NK-92 (cell line): ENCODE results near the gene PLXDC2.

Experiments used
- DNase-seq: peaks from one replicate; lab custom pipeline; 2025; ENCODE audit not compliant: unreplicated experiment; lab: John Stamatoyannopoulos, UW

Gene PLXDC2

GRCh38 chr10:20254078-20254477, 437.8 kb downstream of the PLXDC2 start:
- DNase-seq = no peak

DNA sequence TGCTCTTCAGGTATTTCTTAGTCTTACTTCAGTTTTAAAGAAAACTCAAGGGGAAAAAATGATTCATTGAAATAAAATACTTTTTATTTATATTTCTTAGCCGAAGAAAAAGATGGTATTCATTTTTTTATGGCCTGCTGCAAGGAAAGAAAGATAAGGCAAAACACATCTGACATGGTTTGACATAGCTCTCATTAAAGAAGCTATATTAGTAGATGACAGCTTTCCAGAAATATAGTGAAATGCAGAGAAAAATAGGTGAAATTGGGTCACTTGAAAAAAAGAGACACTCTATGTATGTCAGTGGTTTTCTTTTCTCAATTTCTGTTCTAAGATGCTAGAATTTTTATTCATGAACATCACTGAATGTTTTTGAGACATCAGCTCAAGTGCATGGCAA, 438.3 kb downstream of the PLXDC2 start:
- no peak for DNase-seq

DNA sequence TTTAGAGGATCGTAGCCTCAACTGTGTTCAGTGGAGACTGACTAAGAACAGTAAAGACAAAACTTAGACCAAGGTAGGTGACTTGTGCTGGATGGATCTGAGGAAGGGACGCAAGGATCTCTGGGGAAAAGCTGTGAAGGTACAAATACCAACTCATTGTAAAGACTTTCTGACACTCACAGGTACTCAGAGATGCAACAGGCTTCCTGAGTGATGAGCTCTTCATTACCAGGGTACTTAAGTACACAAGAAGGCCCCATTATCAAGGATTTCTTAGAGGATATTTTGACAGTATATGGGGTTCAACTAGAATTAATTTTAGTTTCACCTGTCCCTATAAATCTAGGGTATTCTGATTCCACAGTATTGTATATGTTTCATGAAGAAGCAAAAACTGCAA, 440.7 kb downstream of the PLXDC2 start:
- no peak for DNase-seq

DNA sequence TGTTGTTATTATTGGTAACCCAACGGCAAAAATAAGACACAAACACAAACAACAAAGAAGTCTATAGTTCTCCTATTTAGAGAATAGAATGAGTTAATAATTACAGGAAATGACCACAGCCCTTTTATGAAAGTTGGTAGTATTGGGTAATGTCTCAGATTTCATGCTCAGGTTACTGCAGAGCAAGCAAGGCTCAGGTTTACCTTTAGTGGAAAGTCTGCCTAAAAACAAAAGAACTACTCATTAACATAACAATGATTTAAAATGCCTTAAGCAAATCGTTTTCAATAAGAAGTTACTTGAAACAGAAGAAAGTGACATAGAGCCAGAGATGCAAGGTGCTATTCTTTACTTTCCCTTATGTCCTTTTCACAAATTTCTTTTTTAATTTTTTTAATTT, 441.2 kb downstream of the PLXDC2 start:
- no peak for DNase-seq

- DNase-seq = no peak
Measured at GRCh38 chr10:20265146-20265545, 448.9 kb downstream of the PLXDC2 start.

DNA sequence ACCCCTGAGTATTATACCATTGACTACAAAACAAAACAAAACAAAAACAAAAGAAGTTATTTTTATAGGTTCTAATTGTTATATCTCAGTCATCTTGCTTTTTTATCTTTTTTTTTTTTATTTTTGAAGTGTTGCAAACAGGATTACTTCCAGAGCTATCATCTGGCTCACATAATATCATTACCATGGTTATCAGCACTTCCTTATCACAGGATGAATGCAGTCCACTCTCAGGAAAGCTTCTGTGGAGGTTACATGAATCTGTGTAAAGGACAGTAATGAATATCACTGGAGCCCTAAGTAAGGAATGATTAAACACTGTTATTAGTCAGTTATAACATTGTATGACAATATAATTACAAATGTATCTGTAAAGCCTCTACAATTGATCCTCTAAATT, 451.5 kb downstream of the PLXDC2 start:
- DNase-seq = no peak

DNA sequence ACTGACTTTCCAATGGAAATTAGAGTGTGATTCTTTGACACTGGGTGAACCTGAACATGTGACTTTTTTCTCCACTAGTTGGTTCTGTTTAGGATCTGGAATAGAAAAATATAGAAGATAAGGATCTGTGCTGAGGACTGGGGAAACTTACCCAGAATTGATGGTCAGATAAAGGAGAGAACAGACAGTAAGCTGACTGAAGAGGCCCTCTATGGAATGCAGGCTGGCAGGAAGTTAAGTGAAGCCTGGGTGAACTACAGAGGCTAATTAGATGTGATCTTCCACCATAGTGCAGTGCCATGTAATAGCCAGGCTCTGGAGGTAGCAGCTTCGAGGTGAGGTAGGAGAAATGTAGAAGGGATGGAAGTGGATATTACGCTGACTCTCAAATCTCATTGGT, 455.3 kb downstream of the PLXDC2 start:
- no peak for DNase-seq

DNA sequence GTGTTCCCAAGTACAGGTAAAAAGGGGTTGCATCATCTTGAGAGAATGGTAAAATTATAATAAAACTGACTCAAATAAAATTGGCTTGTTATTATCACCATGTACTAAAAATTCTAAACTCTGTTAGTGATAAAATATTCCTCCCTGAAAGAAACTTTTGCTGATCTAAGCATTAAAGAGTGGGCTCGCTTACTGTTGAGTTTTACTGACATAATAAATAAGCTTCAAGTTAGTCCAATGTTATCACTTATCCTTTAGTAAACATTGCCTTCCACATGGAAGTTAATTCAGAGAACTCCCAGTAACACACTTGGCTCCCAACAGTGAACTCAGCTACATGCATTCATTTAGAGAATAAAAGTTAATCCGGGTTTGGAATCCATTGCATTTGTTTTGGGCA, 456.4 kb downstream of the PLXDC2 start:
- DNase-seq = no peak

- no peak for DNase-seq
Measured at GRCh38 chr10:20274571-20274970, 458.3 kb downstream of the PLXDC2 start.

DNA sequence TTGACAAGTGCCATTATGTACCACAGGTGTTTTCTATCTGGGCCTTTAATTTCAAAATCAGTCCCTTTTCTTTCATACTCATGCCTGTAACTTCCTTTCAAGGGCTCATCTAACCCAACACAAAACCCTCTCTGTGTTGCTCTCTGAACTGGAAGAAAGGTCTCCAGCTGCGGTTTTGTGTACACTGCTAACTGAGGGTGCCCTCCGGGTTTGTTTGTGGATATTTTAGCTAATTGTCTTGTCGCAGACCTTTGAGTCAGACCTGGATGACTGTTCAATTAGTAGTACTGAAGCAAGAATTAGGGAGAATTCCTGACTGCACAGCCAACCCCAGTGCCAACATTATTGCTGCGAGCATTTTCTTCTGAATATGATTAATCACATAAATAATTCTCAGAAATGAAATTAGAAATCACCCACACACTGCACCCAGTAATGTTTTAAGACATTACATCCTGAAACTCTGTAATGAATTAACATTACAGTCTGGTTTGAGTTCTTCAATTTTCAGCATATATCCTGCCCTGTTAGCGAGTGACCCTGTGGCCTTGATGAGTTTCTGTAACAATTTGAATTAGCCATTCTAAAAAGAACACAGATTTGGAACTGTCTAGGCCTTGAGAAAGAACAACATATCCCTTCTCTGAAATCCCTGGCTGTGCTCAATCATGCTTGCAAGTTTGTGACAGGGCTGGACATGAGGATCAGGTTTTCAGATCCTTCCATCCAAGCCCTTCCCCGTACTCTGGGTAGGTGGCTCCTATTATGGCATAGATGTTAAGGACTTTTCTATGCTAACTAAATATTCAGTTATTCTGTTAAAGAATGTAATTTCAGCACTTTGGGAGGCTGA, 460.1 kb downstream of the PLXDC2 start:
- no peak for DNase-seq

DNA sequence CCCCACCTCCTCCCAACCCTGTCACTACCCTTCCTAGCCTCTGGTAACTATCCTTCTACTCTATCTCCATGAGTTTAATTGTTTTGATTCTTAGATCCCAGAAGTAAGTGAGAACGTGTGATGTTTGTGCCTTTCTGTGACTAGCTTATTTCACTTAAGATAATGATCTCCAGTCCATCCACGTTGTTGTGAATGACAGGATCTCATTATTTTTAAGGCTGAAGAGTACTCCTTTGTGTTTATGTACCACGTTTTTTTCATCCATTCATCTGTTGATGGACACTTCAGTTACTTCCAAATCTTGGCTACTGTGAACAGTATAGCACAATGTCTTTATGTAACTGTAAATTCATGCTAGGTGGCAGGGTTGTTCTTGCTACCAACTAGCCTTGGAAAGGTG, 461.6 kb downstream of the PLXDC2 start:
- no peak for DNase-seq

- no peak for DNase-seq
Measured at GRCh38 chr10:20281579-20281978, 465.3 kb downstream of the PLXDC2 start.

- no peak for DNase-seq
Measured at GRCh38 chr10:20287586-20287985, 471.4 kb downstream of the PLXDC2 start.

DNA sequence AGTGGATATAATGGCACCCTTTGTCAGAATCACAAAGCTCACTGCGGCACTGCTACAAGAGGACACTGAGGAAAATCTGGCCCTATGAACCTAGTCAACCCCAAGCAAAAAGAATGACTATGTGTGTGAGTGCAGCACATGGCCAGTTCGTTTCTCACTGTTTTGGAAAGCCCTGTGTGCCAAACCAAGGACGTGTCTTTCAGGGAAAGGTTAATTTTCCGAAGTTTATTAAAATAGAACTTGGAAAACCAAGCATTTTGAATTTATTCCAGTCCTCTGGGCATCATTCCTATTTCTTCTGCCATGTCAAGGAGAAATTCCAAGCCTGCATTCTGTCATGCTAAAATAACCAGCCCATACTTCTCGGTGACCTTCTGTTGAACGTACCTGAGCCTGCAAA, 471.8 kb downstream of the PLXDC2 start:
- DNase-seq = no peak

DNA sequence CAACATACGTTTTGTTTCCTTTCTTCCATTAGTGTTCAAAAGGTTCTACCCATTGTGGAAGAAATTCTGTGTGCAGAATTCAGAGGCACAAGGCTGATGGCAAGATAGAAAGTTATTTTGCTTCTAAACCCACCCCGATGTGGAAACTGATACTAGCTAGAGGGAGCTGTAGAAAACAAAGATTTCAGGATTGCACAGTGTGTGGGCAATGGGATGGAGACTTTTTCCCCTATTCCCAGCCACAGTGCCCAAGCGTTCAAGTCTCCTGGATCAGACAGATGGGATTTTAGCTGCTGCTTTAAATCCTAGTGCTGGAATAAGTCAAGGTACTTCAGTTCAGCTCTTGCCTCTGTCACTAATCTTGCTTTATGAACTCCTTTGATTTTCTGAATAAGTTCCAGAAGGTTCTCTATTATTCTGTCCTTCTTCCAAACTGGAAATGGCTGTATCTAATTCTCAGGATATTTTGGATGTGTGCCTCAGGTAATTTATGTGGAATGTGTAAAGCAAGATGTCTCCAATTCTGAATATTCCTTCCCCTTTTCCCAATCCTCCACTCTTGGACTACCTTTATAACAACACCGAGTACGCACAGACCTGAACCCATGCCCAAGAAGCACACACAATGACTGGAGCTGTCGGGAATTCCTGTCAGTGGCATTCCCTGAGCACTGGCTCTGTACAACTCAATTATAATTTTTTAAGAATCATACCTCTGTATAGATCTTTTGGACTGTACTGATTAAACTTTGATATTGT, 473.0 kb downstream of the PLXDC2 start:
- no peak for DNase-seq

- DNase-seq = no peak
Measured at GRCh38 chr10:20298417-20298816, 482.2 kb downstream of the PLXDC2 start.

DNA sequence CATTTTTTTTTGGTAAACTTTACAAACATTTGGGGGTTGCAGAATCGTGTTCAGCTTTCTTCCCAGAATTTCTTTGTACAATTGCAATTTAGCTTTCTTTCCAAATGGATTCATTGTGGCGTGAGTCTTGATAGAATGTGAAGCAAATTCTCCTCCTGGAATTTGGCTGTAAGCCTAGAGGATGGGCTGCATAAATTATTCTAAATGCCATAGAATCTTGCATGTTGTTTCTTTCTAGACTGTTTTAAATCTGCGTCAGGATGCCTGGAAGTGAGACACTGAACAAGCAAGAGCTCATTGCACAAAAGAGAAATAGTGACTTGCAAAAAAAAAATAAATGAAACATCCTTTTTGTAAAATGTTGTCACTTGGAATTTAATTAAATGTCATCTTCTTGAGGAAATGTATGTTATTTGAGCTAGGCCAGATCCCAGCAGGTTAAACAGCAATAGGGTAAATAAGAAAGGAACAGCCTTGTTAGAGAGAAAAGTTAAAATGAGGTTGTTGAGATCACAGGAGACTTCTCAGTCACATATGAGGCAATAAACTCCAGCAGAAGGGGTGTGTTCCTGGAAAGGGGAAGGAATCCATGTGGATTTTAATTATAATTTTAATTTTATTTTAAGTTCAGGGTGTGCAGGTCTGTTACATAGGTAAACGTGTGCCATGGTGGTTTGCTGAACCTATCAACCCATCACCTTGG, 483.0 kb downstream of the PLXDC2 start:
- no peak for DNase-seq

DNA sequence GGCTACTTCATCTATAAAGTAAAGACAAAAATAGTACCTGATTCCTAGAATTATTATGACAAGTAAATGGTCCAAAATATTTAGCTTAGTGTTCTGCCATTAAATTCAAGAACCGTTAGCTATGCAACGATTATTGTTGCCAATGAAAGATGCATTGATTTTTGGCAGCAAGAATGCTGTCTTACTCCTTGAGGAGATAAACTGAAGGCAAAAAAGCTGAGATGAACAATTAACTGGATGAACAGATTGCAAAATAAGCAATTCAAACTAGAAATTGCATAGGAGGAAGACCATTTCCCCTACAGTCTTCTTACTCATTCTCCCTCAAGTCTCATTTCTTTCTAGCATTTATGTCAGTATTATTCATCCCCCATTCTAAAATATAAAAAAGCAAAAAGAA, 484.5 kb downstream of the PLXDC2 start:
- DNase-seq = no peak

DNA sequence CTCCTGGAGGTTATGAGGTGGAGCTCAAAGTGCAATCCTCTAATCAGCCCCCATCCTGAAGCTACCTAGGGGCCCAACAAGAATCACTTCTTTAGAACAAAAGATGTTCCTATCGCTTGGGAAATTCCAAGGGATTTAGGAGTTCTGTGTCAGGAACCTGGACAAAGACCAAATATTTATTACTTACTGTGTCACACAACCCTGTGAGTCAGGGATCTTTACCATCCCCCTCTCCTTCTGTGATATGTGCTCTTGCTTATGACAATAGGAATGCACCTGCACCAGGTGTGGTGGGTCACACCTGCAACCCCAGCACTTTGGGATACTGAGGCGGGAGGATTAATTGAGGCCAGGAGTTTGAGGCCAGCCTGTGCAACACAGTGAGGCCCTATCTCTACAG, 485.8 kb downstream of the PLXDC2 start:
- no peak for DNase-seq

DNA sequence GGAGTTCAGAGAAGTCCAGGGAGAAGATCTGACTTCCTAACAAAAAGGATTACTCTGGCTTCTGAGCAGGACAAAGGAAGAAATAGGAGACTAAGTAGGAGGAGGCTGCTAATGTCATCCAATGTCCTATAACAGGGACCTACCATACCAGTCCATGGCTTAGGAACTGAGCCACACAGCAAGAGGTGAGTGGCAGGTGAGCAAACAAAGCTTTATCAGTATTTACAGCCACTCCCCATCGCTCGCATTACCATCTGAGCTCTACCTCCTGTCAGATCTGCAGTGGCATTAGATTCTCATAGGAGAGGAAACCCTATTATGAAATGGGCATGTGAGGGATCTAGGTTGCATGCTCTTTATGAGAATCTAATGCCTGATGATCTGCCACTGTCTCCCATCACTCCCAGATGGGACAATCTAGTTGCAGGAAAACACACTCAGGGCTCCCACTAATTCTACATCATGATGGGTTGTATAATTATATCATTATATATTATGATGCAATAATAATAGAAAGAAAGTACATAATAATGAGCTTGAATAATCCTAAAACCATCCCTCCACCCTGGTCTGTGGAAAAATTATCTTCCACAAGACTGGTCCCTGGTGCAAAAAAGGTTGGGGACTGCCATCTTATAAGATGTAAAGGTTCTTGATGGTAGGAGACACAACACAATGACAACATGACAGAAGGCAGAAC, 487.4 kb downstream of the PLXDC2 start:
- no peak for DNase-seq

GRCh38 chr10:20313665-20314064, 497.4 kb downstream of the PLXDC2 start:
- no peak for DNase-seq
